HEK293T (cell line): ENCODE results near the gene PRKCE.

Experiments used
- CTCF ChIA-PET: fragments of 350-600 bp; formaldehyde crosslinking; extraction: SDS; loops from one replicate; lab custom pipeline; 2021; ENCODE audit warnings: antibody characterized with exemption, inconsistent platforms; lab: Yijun Ruan, JAX
- POLR2A ChIA-PET: fragments of 350-600 bp; formaldehyde crosslinking; extraction: SDS; loops from one replicate; lab custom pipeline; 2020; ENCODE audit warnings: antibody characterized with exemption, inconsistent platforms; lab: Yijun Ruan, JAX
- DNase-seq: peaks from one replicate; pipeline ENCODE4 v3.0.0; 2012; ENCODE audit warnings: mixed read lengths; ENCODE audit errors: extremely low spot score
- ARNT ChIP-seq: fragments of 450-650 bp; IDR thresholded peaks from 2 replicates; pipeline ENCODE4 v1.6.1; 2017; ENCODE audit warnings: mild to moderate bottlenecking
- BHLHE40 ChIP-seq: fragments of 450-650 bp; IDR thresholded peaks from 2 replicates; pipeline ENCODE4 v1.6.1; 2016; ENCODE audit warnings: mild to moderate bottlenecking, moderate library complexity, borderline replicate concordance
- CTBP1 ChIP-seq: fragments of 450-650 bp; IDR thresholded peaks from 2 replicates; pipeline ENCODE4 v1.6.1; 2016; ENCODE audit warnings: borderline replicate concordance
- ELF4 ChIP-seq: fragments of 450-650 bp; IDR thresholded peaks from 2 replicates; pipeline ENCODE4 v1.6.1; 2017; ENCODE audit warnings: antibody characterized with exemption
- FOXA1 ChIP-seq: fragments of 450-650 bp; IDR thresholded peaks from 2 replicates; pipeline ENCODE4 v1.6.1; 2016; ENCODE audit warnings: mild to moderate bottlenecking
- FOXK2 ChIP-seq: fragments of 450-650 bp; IDR thresholded peaks from 2 replicates; pipeline ENCODE4 v1.6.1; 2016; ENCODE audit warnings: mild to moderate bottlenecking
- FOXM1 ChIP-seq: fragments of 450-650 bp; IDR thresholded peaks from 2 replicates; pipeline ENCODE4 v1.6.1; 2017; ENCODE audit warnings: mild to moderate bottlenecking, borderline replicate concordance
- HDGF ChIP-seq: fragments of 450-650 bp; IDR thresholded peaks from 2 replicates; pipeline ENCODE4 v1.6.1; 2017; ENCODE audit warnings: antibody characterized with exemption, borderline replicate concordance
- L3MBTL2 ChIP-seq: fragments of 450-650 bp; conservative IDR thresholded peaks from 2 replicates; pipeline ENCODE4 v1.6.1; 2016; ENCODE audit warnings: mild to moderate bottlenecking
- LEF1 ChIP-seq: fragments of 450-650 bp; IDR thresholded peaks from 2 replicates; pipeline ENCODE4 v1.6.1; 2017; ENCODE audit warnings: mild to moderate bottlenecking, borderline replicate concordance
- NFRKB ChIP-seq: fragments of 450-650 bp; IDR thresholded peaks from 2 replicates; pipeline ENCODE4 v1.6.1; 2016; ENCODE audit warnings: mild to moderate bottlenecking, moderate library complexity
- PKNOX1 ChIP-seq: fragments of 450-650 bp; IDR thresholded peaks from 2 replicates; pipeline ENCODE4 v1.6.1; 2016
- SP1 ChIP-seq: fragments of 450-650 bp; IDR thresholded peaks from 2 replicates; pipeline ENCODE4 v1.6.1; 2017
- SUZ12 ChIP-seq: fragments of 450-650 bp; IDR thresholded peaks from 2 replicates; pipeline ENCODE4 v1.6.1; 2016; ENCODE audit warnings: mild to moderate bottlenecking
- TARDBP ChIP-seq: fragments of 450-650 bp; IDR thresholded peaks from 2 replicates; pipeline ENCODE4 v1.6.1; 2016
- ZNF384 ChIP-seq: fragments of 450-650 bp; IDR thresholded peaks from 2 replicates; pipeline ENCODE4 v1.6.1; 2016

Gene PRKCE

GRCh38 chr2:46184794-46185583 lies 533.5 kb downstream of the PRKCE start:
- POLR2A ChIA-PET: no interaction called here
- peak; percentile 34 for DNase-seq
- CTCF ChIA-PET: interaction anchor here (0.5 to 0.7 kb wide), 2 partner anchors 34 to 646 kb away, joined by 3 read pairs; no protein-coding TSS in a partner anchor
- TF ChIP-seq NFRKB (no peak), CTBP1 (no peak), BHLHE40 (no peak), ZNF384 (no peak), ARNT (no peak), SP1 (no peak), FOXK2 (no peak), L3MBTL2 (no peak), SUZ12 (no peak), LEF1 (no peak), HDGF (no peak), PKNOX1 (no peak), FOXM1 (no peak)

DNA sequence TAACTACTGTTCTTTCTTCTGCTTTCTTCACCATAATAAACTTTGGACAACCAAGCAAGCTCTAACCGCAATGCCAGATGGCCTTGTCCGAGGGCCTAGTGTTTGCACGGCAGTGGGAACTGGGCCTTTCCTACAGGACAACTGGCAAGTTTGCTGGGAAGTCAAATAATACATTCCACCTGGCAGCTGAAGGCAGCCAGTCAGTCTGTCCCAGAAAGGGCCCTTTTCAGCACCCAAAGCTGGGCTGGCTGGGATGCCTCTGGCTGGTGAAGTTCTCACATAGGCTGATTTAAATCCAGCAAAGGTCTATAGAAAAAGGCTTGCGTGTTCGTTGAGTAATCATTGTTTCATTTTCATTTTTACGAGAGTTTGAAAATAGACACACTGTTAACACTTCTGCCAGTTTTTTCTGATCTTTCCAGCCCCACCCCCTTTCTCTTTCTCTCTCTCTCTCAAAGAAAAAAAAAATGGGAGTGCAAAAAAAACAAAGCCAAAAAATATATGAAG lies 535.7 kb downstream of the PRKCE start:
- no peak for DNase-seq
- no peak for TF ChIP-seq ZNF384
- no peak for TF ChIP-seq SP1
- TF ChIP-seq SUZ12: no peak
- ChIA-PET CTCF (no interaction called here), POLR2A (no interaction called here)

- POLR2A ChIA-PET: no interaction called here
Observed at GRCh38 chr2:46188041-46188716, 536.7 kb downstream of the PRKCE start.

DNA sequence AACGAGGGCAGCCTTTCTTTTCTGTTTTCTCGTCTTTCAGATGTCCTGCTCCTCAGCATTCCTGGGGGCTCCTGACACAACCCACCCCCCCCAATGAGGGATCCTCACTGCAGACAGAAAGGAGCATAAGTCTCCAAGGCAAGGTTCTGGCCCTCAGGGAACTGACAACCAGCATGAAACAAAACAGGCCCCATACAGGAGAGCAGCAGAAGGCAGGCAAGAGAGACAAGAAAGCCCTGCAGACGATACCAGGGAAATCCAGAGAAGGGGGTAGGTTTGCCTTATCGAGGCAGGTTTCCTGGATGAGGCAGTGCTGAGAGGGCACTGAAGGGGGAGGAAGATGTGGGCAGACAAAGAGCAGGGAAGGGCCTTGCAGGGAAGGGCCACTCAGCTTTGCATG lies 541.9 kb downstream of the PRKCE start:
- ChIA-PET POLR2A (no interaction called here), CTCF (no interaction called here)
- TF ChIP-seq NFRKB: no peak
- no peak for TF ChIP-seq LEF1

More at GRCh38 chr2:46188041-46188716, 536.7 kb downstream of the PRKCE start:
- CTCF ChIA-PET: no interaction called here
- no peak for TF ChIP-seq ARNT
- no peak for TF ChIP-seq PKNOX1
- no peak for TF ChIP-seq FOXA1
- TF ChIP-seq FOXK2: no peak
- DNase-seq: no peak

GRCh38 chr2:46193855-46194254 lies 542.4 kb downstream of the PRKCE start:
- ChIA-PET POLR2A (no interaction called here), CTCF (no interaction called here)
- no peak for DNase-seq
- TF ChIP-seq ARNT: no peak
- no peak for TF ChIP-seq SP1
- TF ChIP-seq NFRKB: no peak
- TF ChIP-seq PKNOX1: no peak
- no peak for TF ChIP-seq SUZ12
- TF ChIP-seq L3MBTL2: no peak
- TF ChIP-seq FOXM1: no peak
- no peak for TF ChIP-seq FOXK2
- TF ChIP-seq HDGF: no peak
- no peak for TF ChIP-seq BHLHE40
- no peak for TF ChIP-seq ZNF384
- no peak for TF ChIP-seq LEF1

More for the DNA sequence above, 541.9 kb downstream of the PRKCE start:
- DNase-seq: no peak

- DNase-seq: no peak
- ChIA-PET POLR2A (no interaction called here), CTCF (no interaction called here)
- no peak for TF ChIP-seq FOXA1
- TF ChIP-seq FOXM1: no peak
- no peak for TF ChIP-seq LEF1
- no peak for TF ChIP-seq L3MBTL2
- no peak for TF ChIP-seq SP1
- TF ChIP-seq PKNOX1: no peak
- TF ChIP-seq FOXK2: no peak
- TF ChIP-seq NFRKB: no peak
- no peak for TF ChIP-seq TARDBP
- no peak for TF ChIP-seq SUZ12
- TF ChIP-seq BHLHE40: no peak
- no peak for TF ChIP-seq ARNT
- no peak for TF ChIP-seq ELF4
- TF ChIP-seq ZNF384: no peak
- TF ChIP-seq CTBP1: no peak
Observed at GRCh38 chr2:46194856-46195255, 543.4 kb downstream of the PRKCE start.
